ENCODE data around the gene ERMP1.
"Not testable (repeated sequence)": the region's sequence is repeated elsewhere in the genome, so short reads cannot be mapped to it uniquely, and the experiment has no call there.

The ERMP1 gene

DNA sequence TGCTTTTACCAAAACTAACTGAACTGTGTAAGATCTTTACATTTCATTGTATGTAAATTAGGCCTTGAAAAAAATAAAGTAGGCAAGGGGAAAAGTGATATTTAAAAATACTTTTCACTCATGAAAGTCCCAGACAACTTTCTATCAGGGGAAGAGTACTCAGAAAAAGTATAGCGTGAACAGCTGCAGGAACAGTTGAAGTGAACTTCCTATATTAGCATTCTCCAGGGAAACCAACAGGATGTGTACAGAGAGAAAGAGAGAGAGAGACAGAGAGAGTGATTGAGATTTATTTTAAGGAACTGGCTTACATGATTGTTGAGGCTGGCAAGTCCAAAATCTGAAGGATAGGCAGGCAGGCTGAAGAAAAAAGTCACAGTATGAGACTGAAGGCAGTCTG is 42.0 kb downstream of the ERMP1 start:
- no peak overlapping the region for H3K4me3 ChIP-seq (ENCODE audit: low read depth, low read length)
- TF ChIP-seq, protein P1, sequence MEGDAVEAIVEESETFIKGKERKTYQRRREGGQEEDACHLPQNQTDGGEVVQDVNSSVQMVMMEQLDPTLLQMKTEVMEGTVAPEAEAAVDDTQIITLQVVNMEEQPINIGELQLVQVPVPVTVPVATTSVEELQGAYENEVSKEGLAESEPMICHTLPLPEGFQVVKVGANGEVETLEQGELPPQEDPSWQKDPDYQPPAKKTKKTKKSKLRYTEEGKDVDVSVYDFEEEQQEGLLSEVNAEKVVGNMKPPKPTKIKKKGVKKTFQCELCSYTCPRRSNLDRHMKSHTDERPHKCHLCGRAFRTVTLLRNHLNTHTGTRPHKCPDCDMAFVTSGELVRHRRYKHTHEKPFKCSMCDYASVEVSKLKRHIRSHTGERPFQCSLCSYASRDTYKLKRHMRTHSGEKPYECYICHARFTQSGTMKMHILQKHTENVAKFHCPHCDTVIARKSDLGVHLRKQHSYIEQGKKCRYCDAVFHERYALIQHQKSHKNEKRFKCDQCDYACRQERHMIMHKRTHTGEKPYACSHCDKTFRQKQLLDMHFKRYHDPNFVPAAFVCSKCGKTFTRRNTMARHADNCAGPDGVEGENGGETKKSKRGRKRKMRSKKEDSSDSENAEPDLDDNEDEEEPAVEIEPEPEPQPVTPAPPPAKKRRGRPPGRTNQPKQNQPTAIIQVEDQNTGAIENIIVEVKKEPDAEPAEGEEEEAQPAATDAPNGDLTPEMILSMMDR (IDR thresholded peaks at IDR 0.05; ENCODE audit: low read depth, low read length) = no peak

DNA sequence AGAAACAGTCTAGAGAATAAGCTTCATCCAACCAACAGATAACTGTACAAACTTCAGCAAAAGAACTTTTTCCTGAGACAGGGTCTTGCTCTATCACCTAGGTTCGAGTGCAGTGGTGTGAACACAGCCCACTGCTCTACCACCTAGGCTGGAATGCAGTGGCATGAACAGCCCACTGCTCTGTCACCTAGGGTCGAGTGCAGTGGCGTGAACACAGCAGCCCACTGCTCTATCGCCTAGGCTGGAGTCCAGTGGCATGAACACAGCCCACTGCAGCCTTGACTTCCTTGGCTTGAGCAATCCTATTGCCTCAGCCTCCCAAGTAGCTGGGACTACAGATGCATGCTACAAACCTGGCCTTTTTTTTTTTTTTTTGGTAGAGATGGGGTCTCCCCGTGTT is 43.4 kb downstream of the ERMP1 start:
- TF ChIP-seq, protein P1 (IDR thresholded peaks at IDR 0.05; ENCODE audit: low read depth, low read length) = no peak
- H3K4me3 ChIP-seq (ENCODE audit: low read depth, low read length) = no peak overlapping the region

- TF ChIP-seq, protein P1 (IDR thresholded peaks at IDR 0.05; ENCODE audit: low read depth, low read length) = no peak
- no peak overlapping the region for H3K4me3 ChIP-seq (ENCODE audit: low read depth, low read length)
Measured at GRCh38 chr9:5787759-5788302, 45.1 kb downstream of the ERMP1 start.

DNA sequence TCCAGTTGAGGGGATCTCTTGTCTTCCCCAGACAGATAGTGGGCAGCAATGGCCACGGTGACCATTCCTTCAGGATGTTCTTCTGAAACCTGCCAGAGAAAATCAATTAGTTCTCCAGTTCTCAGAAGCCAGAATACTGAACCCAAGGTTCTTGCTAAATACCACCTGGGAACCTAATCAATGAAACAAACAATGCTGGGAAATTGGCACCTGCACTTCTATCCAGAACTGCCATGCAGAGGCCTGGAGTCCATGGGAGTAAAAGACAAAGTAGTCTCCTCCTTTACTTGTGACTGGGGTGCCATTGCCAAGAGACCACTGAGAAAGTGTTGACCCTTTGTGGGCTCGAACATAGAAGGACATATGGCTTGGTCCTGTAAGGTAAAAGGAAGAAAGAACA is 45.7 kb downstream of the ERMP1 start:
- TF ChIP-seq, protein P1 (IDR thresholded peaks at IDR 0.05; ENCODE audit: low read depth, low read length) = no peak
- no peak overlapping the region for H3K4me3 ChIP-seq (ENCODE audit: low read depth, low read length)

DNA sequence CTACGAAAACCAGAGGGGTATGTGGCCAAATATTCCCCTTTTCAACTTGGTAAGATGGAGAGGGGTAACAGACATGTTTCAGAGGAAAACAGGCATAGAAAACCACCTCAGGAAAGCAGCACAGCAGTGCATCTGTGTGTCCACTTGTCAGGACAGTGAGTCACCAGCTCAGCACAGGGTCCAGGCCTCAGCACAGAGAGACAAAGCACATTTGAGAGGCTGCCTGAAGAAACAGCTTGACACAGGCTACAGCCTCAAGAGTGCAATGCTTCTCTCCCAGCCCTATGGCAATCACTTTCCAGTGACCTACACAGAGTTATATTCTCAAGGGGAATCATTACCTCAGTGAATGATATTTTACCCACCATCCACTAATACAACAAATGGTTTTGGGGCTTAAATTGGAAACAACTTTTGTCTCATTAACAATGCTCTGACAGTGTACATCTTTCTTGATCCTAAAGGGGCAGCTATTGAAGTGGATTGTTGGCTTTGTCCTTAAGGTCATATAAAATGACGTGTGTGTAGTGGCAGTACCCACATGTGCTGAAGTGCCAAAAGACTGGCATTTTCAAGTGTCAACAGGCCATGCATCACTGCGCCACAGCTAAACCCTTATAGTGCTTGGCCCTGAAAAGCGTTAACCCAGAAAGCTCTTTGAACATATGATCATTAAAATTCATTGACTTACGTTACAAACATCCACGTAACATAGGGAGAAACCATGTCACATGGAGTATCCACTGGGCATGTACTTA is 46.4 kb downstream of the ERMP1 start:
- TF ChIP-seq, protein P1 (IDR thresholded peaks at IDR 0.05; ENCODE audit: low read depth, low read length) = no peak
- no peak overlapping the region for H3K4me3 ChIP-seq (ENCODE audit: low read depth, low read length)

GRCh38 chr9:5784526-5785315 is 48.2 kb downstream of the ERMP1 start:
- TF ChIP-seq, protein P1 (IDR thresholded peaks at IDR 0.05; ENCODE audit: low read depth, low read length) = no peak
- H3K4me3 ChIP-seq (ENCODE audit: low read depth, low read length) = no peak overlapping the region

- H3K4me3 ChIP-seq (ENCODE audit: low read depth, low read length) = no peak overlapping the region
- TF ChIP-seq, protein P1 (IDR thresholded peaks at IDR 0.05; ENCODE audit: low read depth, low read length) = no peak
Measured at GRCh38 chr9:5783982-5784381, 48.9 kb downstream of the ERMP1 start.

- not testable (repeated sequence) for H3K4me3 ChIP-seq (ENCODE audit: low read depth, low read length)
Measured at GRCh38 chr9:5783420-5783819, 49.5 kb downstream of the ERMP1 start.

DNA sequence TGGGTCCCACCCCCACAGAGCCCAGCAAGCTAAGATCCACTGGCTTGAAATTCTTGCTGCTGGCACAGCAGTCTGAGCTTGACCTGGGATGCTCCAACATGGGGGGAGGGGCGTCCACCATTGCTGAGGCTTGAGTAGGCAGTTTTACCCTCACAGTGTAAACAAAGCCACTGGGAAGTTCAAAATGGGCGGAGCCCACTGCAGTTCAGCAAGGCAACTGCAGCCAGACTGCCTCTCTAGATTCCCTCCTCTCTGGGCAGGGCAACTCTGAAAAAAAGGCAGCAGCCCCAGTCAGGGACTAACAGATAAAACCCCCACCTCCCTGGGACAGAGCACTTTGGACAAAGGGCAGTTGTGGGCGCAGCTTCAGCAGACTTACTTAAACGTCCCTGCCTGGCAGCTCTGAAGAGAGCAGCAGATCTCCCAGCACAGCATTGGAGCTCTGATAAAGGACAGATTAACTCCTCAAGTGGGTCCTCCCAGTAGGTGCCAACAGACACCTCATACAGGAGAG is 53.2 kb downstream of the ERMP1 start:
- H3K4me3 ChIP-seq (ENCODE audit: low read depth, low read length) = not testable (repeated sequence)

Measured in WI38 (cell line).